ENCODE measurements around the gene MAPK8IP3.

DNA sequence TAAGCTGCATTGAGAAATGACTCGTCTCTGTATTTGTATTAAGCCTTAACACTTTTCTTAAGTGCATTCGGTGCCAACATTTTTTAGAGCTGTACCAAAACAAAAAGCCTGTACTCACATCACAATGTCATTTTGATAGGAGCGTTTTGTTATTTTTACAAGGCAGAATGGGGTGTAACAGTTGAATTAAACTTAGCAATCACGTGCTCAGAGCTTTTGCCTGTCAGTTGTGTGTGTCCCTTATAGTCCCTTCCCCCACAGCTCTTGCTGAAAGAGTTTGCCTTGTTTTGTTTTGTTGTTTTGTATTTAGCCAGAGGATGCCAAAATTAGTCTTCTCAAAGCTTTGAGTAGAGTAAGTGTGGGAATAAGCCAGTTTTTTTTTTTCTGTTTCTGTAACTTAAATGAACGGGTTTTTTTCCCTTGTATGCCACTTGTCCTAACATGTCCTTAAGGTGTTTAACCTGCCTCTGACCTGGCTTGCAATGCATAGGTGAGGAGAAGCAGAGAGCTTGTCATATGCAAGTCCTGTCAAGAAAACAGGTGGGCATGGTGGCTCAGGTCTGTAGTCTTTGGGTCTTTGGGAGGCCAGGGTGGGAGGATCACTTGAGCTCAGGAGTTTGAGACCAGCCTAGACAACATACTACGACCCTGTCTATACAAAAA lies 4.6 kb upstream of the MAPK8IP3 start:
- no peak for TF ChIP-seq POLR2A (IDR thresholded peaks at IDR 0.05; ENCODE audit: low read length)
- TF ChIP-seq GATA1 (IDR thresholded peaks at IDR 0.05; ENCODE audit: low read depth, low read length), result no peak

Measured in erythroblast (primary cell).